Central memory CD8-positive, alpha-beta T cell (primary cell): ENCODE measurements around the gene RAB42.
A peak's percentile ranks its signal among the peaks of the same experiment; 100 is the strongest.
"Not testable (repeated sequence)": the region's sequence is repeated elsewhere in the genome, so short reads cannot be mapped to it uniquely, and the experiment has no call there.

Experiments used
- ATAC-seq: fragments of 150-1000 bp; cut with Tn5 transposase; replicated peaks from 2 replicates; pipeline ENCODE4 v1.10.0; 2022; ENCODE audit warnings: mild to moderate bottlenecking, moderate FRiP score, moderate number of reproducible peaks; ENCODE audit not compliant: poor library complexity, severe bottlenecking; ENCODE audit errors: extremely low read depth
- DNase-seq, 2 donors: peaks; one replicate each; pipeline ENCODE4 v3.0.0; 2021; ENCODE audit warnings: low spot score in 2 of 2
- H3K27ac Mint-ChIP-seq: one replicate; pipeline ENCODE4 v1.8.0; 2022; ENCODE audit warnings: low read depth, mild to moderate bottlenecking, moderate library complexity, mixed read lengths
- H3K27me3 Mint-ChIP-seq: one replicate; pipeline ENCODE4 v1.8.0; 2022; ENCODE audit warnings: mixed read lengths
- H3K36me3 Mint-ChIP-seq: one replicate; pipeline ENCODE4 v1.8.0; 2022; ENCODE audit warnings: mild to moderate bottlenecking, moderate library complexity, mixed read lengths; ENCODE audit not compliant: insufficient read depth
- H3K4me1 Mint-ChIP-seq: one replicate; pipeline ENCODE4 v1.8.0; 2022; ENCODE audit warnings: mixed read lengths
- H3K4me3 Mint-ChIP-seq: one replicate; pipeline ENCODE4 v1.8.0; 2022; ENCODE audit warnings: mild to moderate bottlenecking, moderate library complexity, mixed read lengths
- H3K9me3 Mint-ChIP-seq: one replicate; pipeline ENCODE4 v1.8.0; 2022; ENCODE audit warnings: mixed read lengths

RAB42 gene, protein sequence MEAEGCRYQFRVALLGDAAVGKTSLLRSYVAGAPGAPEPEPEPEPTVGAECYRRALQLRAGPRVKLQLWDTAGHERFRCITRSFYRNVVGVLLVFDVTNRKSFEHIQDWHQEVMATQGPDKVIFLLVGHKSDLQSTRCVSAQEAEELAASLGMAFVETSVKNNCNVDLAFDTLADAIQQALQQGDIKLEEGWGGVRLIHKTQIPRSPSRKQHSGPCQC

GRCh38 chr1:28591708-28592320, at the start of gene RAB42:
Gene RAB42, plus strand, starts transcription at chr1:28592265. Its CDS starts 247 bp downstream, at chr1:28592512.
- H3K27ac Mint-ChIP-seq: no peak within 1 kb of the TSS
- peaks cover 8% of the 10 kb centered on the region for H3K4me1 Mint-ChIP-seq
- peak within 1 kb of the TSS; percentile 75 for H3K4me3 Mint-ChIP-seq
- DNase-seq (no peak), ATAC-seq (peak; percentile 54)
- no peaks in the 10 kb centered on the region for H3K36me3 Mint-ChIP-seq
- peaks cover 16% of the 10 kb centered on the region for H3K27me3 Mint-ChIP-seq
- no peaks in the 10 kb centered on the region for H3K9me3 Mint-ChIP-seq

DNA sequence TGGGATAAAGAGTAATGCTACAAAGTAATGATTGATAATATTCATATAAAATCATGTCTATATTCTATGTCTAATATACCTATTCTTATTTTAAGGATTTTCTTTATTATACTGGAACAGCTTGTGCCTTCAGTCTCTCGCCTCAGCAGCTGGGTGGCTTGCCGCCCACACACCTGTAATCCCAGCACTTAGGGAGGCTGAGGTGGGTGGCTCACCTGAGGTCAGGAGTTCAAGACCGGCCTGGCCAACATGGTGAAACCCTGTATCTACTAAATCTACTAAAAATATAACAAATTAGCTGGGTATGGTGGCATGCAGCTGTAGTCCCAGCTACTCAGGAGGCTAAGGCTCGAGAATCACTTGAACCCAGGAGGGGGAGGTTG, 46.8 kb upstream of the RAB42 start:
- Mint-ChIP-seq H3K36me3 (no peaks in the 10 kb centered on the region), H3K27me3 (no peaks in the 10 kb centered on the region), H3K9me3 (no peaks in the 10 kb centered on the region), H3K4me1 (no peaks in the 10 kb centered on the region), H3K27ac (no peak overlapping the region), H3K4me3 (no peak overlapping the region)
- DNase-seq (no peak), ATAC-seq (no peak)

DNA sequence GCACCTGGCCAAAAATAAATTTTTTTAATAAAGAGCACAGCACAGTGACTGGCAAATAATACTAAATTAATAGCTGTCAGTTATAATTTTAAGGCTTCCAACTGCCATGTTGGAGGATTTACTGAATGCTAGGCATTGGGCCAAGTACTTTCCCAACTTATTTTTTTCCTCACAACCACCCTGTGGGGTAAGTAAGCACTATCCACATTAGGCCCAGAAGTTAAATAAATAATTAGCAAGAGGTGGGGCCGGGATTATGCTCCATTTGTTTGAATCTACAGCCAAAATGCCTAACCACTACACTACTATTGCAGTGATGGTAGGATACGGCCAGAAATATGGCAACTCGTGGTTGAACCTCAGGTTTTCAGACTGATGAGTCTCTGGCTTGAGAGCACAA, 43.7 kb upstream of the RAB42 start:
- H3K4me3 Mint-ChIP-seq: no peak overlapping the region
- H3K27ac Mint-ChIP-seq: no peak overlapping the region
- no peaks in the 10 kb centered on the region for H3K9me3 Mint-ChIP-seq
- H3K36me3 Mint-ChIP-seq: peaks cover 8% of the 10 kb centered on the region
- peaks cover 11% of the 10 kb centered on the region for H3K4me1 Mint-ChIP-seq
- no peak for DNase-seq
- no peaks in the 10 kb centered on the region for H3K27me3 Mint-ChIP-seq
- no peak for ATAC-seq

- H3K4me3 Mint-ChIP-seq: no peak overlapping the region
- no peaks in the 10 kb centered on the region for H3K27me3 Mint-ChIP-seq
- H3K36me3 Mint-ChIP-seq: peaks cover 21% of the 10 kb centered on the region
- no peak overlapping the region for H3K27ac Mint-ChIP-seq
- peaks cover 17% of the 10 kb centered on the region for H3K4me1 Mint-ChIP-seq
- no peak for ATAC-seq
- no peak for DNase-seq
- H3K9me3 Mint-ChIP-seq: no peaks in the 10 kb centered on the region
Measured at GRCh38 chr1:28551381-28551780, 40.7 kb upstream of the RAB42 start.

GRCh38 chr1:28552758-28553663, 39.1 kb upstream of the RAB42 start, which contains the start of gene TRNAU1AP:
Gene TRNAU1AP, plus strand, starts transcription at chr1:28553085. Its CDS starts 26 bp downstream, at chr1:28553111.
- Mint-ChIP-seq H3K27me3 (no peaks in the 10 kb centered on the region), H3K9me3 (no peaks in the 10 kb centered on the region), H3K4me3 (peak within 1 kb of the TSS; percentile 98), H3K27ac (peak within 1 kb of the TSS; percentile 97), H3K4me1 (peaks cover 17% of the 10 kb centered on the region), H3K36me3 (peaks cover 33% of the 10 kb centered on the region)
- peak; percentile 92 for ATAC-seq
- peak; percentile 93 to 96 for DNase-seq

DNA sequence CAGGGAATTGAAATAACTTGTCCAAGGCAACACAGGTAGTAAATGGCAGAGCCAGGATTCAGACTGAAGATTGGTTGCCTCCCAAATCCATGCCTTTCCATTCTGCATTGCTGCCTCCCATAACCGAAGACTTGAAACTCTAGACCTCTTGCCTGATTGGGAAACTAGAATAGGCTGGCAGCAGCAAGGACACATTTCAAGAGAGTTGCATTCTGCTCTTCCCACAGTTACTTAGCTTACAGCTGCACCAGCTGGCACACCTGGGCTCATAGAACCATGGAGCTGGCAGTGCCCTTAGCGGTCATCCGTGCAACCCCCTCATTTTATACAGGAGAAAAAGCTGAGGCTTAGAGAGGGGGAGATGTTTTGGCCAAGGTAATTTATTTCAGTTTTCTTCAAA, 31.2 kb upstream of the RAB42 start:
- no peak overlapping the region for H3K27ac Mint-ChIP-seq
- no peak for ATAC-seq
- no peaks in the 10 kb centered on the region for H3K9me3 Mint-ChIP-seq
- H3K36me3 Mint-ChIP-seq: peaks cover 80% of the 10 kb centered on the region
- H3K4me3 Mint-ChIP-seq: no peak overlapping the region
- DNase-seq: no peak
- no peaks in the 10 kb centered on the region for H3K27me3 Mint-ChIP-seq
- no peaks in the 10 kb centered on the region for H3K4me1 Mint-ChIP-seq

GRCh38 chr1:28564310-28564709, 27.8 kb upstream of the RAB42 start:
- Mint-ChIP-seq H3K9me3 (no peaks in the 10 kb centered on the region), H3K4me3 (no peak overlapping the region), H3K27me3 (no peaks in the 10 kb centered on the region), H3K36me3 (peaks cover 75% of the 10 kb centered on the region), H3K27ac (no peak overlapping the region), H3K4me1 (no peaks in the 10 kb centered on the region)
- DNase-seq (no peak), ATAC-seq (no peak)

GRCh38 chr1:28565040-28565439, 27.0 kb upstream of the RAB42 start:
- peaks cover 71% of the 10 kb centered on the region for H3K36me3 Mint-ChIP-seq
- no peaks in the 10 kb centered on the region for H3K4me1 Mint-ChIP-seq
- H3K27me3 Mint-ChIP-seq: no peaks in the 10 kb centered on the region
- H3K4me3 Mint-ChIP-seq: no peak overlapping the region
- H3K9me3 Mint-ChIP-seq: no peaks in the 10 kb centered on the region
- no peak for DNase-seq
- no peak overlapping the region for H3K27ac Mint-ChIP-seq
- no peak for ATAC-seq

GRCh38 chr1:28565726-28566125, 26.3 kb upstream of the RAB42 start:
- Mint-ChIP-seq H3K27ac (no peak overlapping the region), H3K4me1 (no peaks in the 10 kb centered on the region), H3K36me3 (peaks cover 72% of the 10 kb centered on the region)

GRCh38 chr1:28566931-28567330, 25.1 kb upstream of the RAB42 start:
- Mint-ChIP-seq H3K4me3 (no peak overlapping the region), H3K9me3 (no peaks in the 10 kb centered on the region), H3K27ac (no peak overlapping the region), H3K36me3 (peaks cover 70% of the 10 kb centered on the region), H3K27me3 (no peaks in the 10 kb centered on the region), H3K4me1 (no peaks in the 10 kb centered on the region)
- ATAC-seq (no peak), DNase-seq (no peak)

More at GRCh38 chr1:28565726-28566125, 26.3 kb upstream of the RAB42 start:
- DNase-seq: no peak
- Mint-ChIP-seq H3K9me3 (no peaks in the 10 kb centered on the region), H3K27me3 (no peaks in the 10 kb centered on the region), H3K4me3 (no peak overlapping the region)
- no peak for ATAC-seq

DNA sequence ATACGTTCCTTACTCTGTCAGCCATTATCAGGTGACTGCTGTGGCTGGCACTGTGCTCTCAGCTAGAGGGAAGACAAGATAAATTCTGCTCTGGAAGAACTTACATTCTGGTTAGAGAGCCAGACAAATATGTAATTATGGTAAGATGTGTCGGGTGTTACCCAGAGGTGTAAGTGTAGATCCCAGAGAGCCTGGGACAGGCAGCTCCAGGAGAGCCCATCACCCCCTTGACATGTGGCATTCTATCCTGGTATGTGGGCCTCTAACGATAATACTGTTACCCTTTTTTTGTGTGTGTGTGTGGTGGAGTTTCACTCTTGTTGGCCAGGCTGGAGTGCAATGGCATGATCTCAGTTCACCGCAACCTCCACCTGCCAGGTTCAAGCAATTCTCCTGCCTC, 20.2 kb upstream of the RAB42 start:
- H3K4me1 Mint-ChIP-seq: no peaks in the 10 kb centered on the region
- no peaks in the 10 kb centered on the region for H3K9me3 Mint-ChIP-seq
- ATAC-seq (no peak), DNase-seq (no peak)
- H3K27me3 Mint-ChIP-seq: no peaks in the 10 kb centered on the region
- no peak overlapping the region for H3K27ac Mint-ChIP-seq
- no peak overlapping the region for H3K4me3 Mint-ChIP-seq
- peaks cover 68% of the 10 kb centered on the region for H3K36me3 Mint-ChIP-seq

GRCh38 chr1:28572891-28573290, 19.2 kb upstream of the RAB42 start:
- not testable (repeated sequence) for ATAC-seq, H3K27me3 Mint-ChIP-seq, H3K4me3 Mint-ChIP-seq, H3K9me3 Mint-ChIP-seq, H3K27ac Mint-ChIP-seq, DNase-seq, H3K4me1 Mint-ChIP-seq
- H3K36me3 Mint-ChIP-seq: peaks cover 72% of the 10 kb centered on the region
